GM21360 (cell line): ENCODE data around the gene FBXO21.

Experiments used
- ATAC-seq: cut with Tn5 transposase; IDR thresholded peaks from one replicate; pipeline ENCODE4 v1.9.1; 2021; ENCODE audit warnings: mild to moderate bottlenecking, moderate library complexity; ENCODE audit not compliant: unreplicated experiment

FBXO21 gene

GRCh38 chr12:117140397-117141096 is 49.7 kb downstream of the FBXO21 start:
- ATAC-seq: no peak

GRCh38 chr12:117139025-117139717 is 51.1 kb downstream of the FBXO21 start:
- ATAC-seq: no peak

- no peak for ATAC-seq
Measured at GRCh38 chr12:117134721-117135120, 55.5 kb downstream of the FBXO21 start.

- ATAC-seq: no peak
Measured at GRCh38 chr12:117134059-117134458, 56.2 kb downstream of the FBXO21 start.

GRCh38 chr12:117130801-117131200 is 59.5 kb downstream of the FBXO21 start:
- no peak for ATAC-seq

- ATAC-seq: no peak
Measured at GRCh38 chr12:117129391-117129790, 60.9 kb downstream of the FBXO21 start.

GRCh38 chr12:117127933-117128823 is 62.1 kb downstream of the FBXO21 start:
- no peak for ATAC-seq

- no peak for ATAC-seq
Measured at GRCh38 chr12:117126335-117126734, 63.9 kb downstream of the FBXO21 start.

- no peak for ATAC-seq
Measured at GRCh38 chr12:117125767-117126166, 64.5 kb downstream of the FBXO21 start.

GRCh38 chr12:117125272-117125613 is 65.0 kb downstream of the FBXO21 start:
- no peak for ATAC-seq

GRCh38 chr12:117124421-117125271 is 65.6 kb downstream of the FBXO21 start:
- no peak for ATAC-seq

- ATAC-seq: no peak
Measured at GRCh38 chr12:117121441-117121840, 68.8 kb downstream of the FBXO21 start.

GRCh38 chr12:117120787-117121186 is 69.5 kb downstream of the FBXO21 start:
- ATAC-seq: no peak

- ATAC-seq: no peak
Measured at GRCh38 chr12:117119592-117120198, 70.6 kb downstream of the FBXO21 start.

GRCh38 chr12:117118838-117119591 is 71.3 kb downstream of the FBXO21 start:
- ATAC-seq: no peak

GRCh38 chr12:117114784-117115183 is 75.5 kb downstream of the FBXO21 start:
- no peak for ATAC-seq

GRCh38 chr12:117113231-117113630 is 77.0 kb downstream of the FBXO21 start:
- ATAC-seq: no peak

GRCh38 chr12:117111821-117112595 is 78.3 kb downstream of the FBXO21 start:
- ATAC-seq: no peak

- no peak for ATAC-seq
Measured at GRCh38 chr12:117111386-117111785, 78.9 kb downstream of the FBXO21 start.
